CD4-positive, alpha-beta T cell treated with Interleukin-15 for 1 hour (primary cell): Measurements from ENCODE around the gene GLS.
"Not testable (repeated sequence)": the region's sequence is repeated elsewhere in the genome, so short reads cannot be mapped to it uniquely, and the experiment has no call there.

Experiments
- DNase-seq: peaks from one replicate; pipeline ENCODE4 v3.0.0-alpha.2; 2020

The GLS gene

DNA sequence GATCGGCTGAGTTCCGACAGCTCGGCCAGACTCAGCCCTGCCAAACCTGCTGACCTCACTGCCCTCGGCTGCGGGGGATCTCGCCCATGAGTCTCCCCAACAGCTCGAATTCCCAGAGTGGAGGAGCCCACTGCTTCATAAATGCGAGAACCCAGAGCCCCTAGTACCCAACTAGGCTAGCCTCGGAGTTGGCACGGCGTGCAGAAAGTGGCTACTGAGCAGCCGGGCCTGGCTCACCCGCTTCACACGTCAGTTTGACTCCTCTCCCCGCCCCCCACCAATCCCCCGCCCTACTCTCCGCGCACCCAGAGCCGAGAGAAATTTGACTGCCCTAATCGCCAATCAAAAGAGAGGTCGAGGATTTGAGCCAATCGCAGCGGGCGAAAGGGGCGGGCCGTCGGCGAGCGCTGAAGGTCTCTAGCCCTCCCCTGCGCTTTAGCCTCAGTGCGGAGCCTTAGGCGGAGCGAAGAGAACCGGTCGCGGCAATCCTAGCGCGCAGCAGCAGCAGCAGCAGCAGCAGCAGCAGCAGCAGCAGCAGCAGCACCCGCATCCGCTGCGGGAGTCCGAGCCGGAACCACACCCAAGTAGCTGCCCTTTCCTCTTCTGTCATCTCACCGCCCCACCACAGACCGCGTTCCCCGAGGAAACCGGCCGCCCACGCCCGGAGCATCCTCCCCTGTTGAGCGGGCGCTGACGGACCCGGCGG, at the start of gene GLS:
Gene GLS, plus strand, starts transcription at position 444 of the 706 bp plus-strand sequence. CDS start 264 bp downstream, outside the sequence.
- peak; percentile 97 for DNase-seq

DNA sequence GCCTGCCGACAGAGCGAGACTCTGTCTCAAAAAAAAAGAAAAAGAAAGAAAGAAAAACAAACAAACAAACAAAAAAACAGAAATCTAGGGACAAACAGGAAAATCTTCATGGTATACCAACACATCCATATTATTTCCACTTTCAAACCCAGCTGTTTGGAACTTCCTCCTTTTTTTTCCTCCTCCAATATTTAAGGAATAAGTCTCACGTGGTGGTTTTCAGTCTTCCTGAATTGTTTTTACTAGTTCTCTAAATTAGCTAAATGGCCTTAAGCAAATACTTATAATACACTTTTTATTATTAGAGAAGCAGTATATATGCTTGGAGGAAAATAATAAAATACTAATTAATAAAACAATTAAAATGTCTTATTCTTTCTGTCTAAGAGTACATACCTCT, 48.7 kb upstream of the GLS start:
- no peak for DNase-seq

DNA sequence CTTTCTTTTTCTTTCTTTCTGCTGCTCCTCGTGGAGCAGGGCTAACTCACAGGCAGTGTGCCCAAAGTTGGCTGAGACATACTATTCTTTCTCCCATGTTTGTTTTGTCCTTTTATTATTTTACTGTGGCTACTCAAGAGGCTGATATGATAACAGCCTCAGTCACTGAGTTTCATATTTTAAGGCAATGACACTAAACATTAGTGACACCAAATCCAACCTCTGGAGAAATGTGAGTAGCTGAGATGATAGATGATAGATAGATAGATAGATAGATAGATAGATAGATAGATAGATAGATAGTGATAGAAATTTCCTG, 45.8 kb upstream of the GLS start:
- DNase-seq: no peak

DNA sequence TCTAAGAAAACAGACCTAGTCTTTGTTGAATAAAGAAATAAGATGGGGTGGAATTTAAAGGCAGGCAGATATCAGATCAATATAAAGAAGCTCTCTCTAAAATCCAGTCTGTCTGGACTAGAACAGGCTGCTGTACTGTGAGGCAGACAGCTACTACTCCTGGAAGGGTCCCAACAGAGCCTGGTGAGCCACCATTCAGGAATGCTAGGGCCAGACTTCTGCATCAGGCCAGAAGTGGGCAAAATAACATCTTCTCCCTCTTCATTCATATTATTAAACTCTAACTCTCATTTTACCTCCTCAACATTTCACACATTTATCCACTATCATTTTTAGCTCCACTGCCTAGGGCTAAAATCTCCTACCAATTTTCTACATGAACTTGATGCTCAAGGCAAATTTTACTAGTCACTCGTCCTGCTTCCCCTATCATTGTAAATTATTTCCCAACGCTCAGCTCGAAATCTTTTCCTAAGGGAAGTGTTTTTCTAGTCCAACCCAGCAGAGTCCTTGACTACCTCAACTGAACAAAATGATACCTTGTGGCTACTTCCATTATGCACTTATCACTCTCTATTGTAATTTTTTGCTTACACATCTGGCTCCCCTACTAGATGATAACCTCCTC, 45.2 kb upstream of the GLS start:
- DNase-seq: no peak

DNA sequence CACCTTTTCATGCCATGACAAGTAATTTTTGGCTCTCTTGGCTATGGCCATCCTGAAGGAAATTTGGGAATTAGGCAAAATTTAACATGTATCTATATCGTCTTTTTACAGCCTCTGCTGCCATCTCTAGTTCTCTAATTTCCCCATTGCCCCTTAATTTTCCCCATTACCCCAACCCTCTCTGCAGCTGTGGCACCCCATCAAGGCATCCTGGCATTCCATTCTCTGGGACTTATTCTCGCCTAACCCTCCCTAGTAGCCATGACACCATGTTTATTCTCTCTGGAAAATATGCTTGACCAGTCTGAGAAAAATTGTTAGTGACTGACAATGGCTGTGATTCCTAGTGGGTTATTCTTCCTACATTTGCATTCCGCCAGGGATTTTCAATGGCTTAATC, 43.9 kb upstream of the GLS start:
- DNase-seq: no peak

DNA sequence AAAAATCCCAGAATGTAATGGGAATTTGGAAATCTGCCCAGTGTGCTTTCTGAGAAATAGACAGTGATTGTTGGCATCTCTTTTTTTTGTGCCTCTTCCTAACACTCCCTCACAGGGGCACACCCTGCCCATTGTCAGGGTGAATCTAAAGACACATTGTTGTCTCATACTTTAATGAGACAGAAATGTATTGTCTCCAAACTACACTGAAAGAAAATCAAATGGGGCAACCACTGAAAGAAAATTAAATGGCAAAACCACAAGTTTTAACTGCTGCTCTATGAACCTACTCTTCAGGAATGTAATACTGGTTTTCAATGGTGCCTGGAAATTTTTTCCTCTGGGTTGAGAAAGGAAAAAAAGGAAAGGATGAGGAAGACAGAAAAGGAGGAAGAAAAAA, 43.2 kb upstream of the GLS start:
- DNase-seq: no peak

DNA sequence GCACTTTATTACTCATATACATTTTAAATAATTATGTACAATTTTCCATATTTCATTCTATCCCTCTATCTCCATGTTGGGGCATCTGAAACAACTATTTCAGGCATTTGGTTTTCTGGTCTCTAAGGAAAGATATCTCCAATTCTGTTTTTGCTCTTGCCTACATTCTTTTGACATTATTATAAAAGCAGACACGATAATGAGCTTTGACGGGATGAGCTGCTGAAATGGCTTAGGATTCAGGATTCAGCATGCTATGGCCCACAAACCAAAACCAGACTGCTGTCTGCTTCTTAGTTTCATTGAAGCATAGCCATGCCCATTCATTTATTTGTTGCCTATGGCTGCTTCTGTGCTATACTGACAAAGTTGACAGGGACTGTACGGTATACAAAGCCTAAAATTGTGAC, 42.7 kb upstream of the GLS start:
- no peak for DNase-seq

DNA sequence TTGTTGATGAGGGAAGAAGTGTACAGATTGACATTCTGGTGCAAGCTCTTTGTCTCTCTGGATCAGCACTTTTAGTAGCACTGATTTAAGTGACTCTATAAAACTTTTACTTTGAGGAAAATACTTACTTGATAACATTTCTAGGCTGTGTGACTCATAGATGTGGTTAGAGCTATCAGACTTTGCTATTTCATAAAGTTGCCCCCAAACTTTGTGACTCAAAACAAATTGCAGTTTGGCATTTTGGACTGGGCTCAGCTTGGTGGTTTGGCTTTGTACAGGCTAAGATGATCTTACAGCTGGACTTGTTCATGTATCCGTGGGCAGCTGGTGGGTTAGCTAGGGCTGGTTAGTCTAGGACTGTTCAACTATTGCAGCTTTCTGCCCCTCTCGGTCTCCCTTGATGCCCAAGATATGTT, 42.1 kb upstream of the GLS start:
- no peak for DNase-seq

DNA sequence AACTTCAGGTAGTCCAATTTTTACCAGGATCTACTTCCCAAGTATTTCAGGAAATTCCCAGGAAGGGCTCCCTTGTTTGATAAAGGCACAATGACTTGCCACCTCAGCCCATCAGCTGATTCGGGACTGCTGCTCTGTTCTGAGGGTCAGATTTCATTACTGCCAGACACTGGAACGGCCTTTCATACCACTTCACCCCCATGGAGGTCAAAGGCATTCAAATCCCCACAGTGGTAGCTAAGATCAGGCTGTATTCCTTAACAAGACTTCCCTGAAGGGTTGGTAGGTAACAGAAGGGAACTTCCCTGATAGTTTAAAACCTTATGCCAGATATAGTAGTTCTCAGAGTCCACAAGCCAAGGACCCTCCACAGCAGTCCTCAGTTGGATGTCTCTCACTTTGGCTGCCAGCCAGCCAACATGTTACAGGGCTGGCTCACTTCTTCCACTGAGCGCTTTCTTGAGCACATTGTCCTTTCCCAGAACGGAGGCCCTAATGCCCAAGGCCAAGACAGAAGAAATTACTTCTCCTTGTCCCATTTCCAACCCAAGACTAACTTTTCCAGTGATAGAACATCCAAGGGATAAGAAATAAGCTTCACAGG, 40.0 kb upstream of the GLS start:
- no peak for DNase-seq

DNA sequence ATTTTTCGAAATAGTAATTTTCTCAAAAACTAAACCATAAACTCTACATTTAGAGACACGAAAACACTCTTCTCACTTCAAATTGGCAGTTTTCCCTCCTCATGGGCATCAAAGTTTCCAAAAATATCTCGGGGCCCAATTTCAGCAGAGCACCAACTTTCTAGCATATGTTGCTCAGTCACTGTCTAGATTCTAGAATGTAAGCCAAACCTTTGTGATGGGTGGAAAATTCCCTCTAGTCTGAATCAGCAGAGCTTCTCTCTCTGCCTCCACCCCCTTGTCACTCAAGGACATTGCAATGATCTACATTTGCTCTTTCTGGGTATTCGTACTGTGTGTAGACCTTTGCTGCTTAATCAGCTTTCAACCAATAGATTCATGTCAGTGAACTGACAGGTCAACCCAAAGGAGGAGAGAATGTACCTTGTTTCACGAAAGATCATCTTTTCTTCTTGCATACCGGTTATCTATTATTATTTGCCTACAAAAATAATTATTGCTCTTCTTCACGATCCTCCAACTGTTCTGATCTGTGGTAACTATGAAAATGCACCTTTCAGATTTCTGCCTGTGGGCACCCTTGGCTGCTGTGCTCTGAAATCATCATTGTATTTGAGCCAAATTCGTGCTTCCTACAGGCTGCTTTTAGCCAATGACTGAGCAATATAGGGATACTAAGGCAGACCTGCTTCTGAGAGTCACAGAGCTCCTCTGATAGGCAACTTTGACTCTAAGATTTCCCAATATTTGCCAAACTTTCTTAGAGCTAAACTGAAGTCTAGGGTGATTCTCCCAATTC, 38.7 kb upstream of the GLS start:
- DNase-seq: no peak

DNA sequence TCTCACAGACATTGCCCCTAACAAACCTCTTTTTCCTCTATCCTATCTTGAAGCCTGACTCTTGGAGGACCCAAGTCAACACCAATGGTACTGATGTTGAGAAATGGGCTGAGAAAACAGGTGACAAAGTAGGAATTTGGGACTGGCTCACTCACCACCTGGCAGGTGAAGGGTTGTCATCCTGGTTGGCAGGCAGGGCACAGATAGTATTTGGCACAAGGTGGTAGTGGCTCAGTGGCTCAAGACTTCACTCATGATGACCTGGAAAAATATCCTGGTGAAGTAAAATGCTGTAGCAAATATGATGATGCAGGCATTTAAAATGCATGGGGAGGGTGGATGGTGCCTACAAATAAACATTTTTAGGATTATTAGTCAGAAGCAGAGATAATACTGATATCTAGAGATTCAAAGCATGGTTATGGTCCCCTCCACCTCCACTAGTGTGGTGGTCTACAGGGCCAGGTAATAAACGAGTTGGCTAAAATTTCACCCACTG, 38.0 kb upstream of the GLS start:
- DNase-seq: no peak

DNA sequence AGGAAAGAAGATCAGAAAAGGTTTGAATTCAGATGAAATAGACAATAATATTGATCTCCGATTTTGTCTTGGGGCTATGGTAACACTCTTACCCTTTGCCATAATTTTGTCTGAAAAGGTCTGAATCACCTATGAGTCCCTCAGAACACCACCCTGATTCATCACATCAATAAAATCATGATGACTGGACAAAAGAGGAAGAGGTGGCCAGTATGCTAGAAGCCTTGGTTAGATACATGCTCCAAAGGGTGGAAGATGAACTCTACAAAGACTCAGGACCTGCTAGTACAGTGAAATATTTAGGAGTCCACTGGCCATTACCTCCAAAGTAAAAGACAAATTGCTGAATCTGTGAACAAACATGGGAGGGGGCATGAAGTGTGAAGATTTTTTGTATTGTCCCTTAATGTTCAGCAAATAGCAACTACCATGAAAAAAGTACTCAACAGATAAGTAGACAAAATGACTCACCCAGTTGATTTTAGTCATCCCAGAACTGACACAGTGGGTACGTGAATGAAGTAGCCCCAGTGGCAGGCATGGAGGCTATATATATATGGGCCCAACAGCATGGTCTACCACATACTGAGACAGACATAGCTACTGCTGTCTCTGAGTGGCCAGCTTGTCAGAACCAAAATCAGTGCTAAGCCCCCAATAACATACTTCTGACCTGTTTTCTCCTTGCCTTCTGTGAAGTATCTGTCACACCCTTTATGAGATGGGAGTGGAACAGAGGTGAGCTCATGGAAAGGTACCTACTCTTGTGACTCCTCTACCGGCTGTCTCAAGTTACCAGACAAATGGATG, 36.5 kb upstream of the GLS start:
- DNase-seq: no peak

DNA sequence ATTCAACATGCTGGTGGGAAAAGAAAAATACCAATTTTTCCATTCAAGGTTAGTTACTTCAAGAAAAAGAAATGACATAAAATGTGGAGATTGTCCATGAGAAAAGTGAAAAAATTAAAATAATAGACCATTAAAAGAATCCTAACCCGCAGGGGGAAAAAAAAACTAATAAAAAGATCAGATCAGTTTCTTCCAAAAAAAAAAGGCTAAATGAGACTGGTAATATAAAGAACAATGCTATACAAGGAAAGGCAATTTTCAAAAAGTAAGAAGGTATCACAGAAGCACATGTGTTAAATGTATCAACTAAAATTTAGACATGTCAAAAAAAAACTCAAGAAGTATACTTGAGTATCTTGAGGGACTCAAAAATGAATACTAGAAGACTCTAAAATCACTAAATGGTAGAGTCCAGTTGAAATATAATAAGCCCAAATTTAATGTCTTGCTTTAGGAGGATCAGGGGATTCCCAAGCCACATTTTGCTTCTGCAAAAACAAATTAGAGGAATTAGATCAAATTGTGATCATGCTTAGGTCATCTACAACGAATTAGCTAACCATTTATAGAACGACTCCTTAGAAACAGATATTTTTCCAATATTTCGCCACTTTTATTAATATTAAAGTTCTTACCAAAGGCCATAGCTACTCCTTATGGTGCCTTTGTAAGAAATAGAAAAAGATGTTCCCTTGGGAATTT, 35.8 kb upstream of the GLS start:
- no peak for DNase-seq

DNA sequence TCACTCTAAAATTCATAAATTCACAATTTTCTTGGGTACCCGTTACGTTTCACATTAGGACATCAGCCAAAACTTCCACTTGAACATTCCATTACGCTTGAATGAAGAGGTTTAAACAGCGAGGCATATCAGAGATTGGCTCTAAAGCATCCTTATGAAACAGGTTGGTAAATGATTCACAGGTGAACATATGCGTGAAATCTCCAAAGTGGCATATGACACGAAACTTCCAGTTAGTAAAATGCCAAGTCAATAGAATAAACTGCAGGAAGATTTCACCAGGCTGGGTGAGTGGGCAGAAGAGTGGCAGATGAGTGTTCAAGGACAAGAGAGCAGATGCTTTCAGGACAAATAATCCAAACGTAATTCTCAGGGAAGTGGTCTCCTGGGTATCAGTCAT, 33.9 kb upstream of the GLS start:
- DNase-seq: no peak

DNA sequence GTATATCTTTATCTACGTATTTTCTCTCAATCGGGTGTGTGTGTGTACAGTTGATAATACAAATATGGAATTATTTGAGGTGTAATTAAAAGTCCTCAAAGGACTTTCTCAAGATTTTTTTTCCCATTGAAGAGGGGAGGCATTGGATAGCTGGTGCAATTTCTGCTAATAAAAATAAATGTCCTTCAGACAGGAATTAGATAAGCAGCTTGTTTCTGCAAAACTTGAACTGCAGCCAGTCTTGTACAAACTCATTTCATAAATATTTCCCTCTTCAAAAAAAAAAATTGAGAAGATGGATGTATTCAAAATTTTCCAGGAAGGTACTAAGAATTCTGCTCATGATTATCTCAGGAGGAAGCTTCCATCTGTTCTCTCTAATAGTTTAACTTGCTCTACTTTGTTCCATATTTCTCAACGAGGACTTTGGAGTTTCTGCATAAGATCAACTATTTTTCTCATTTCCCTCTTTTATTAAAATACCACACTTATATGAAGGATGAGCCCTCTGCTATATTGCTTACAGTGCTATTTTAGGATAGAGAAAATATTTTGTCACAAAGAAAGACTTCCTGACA, 33.0 kb upstream of the GLS start:
- no peak for DNase-seq

DNA sequence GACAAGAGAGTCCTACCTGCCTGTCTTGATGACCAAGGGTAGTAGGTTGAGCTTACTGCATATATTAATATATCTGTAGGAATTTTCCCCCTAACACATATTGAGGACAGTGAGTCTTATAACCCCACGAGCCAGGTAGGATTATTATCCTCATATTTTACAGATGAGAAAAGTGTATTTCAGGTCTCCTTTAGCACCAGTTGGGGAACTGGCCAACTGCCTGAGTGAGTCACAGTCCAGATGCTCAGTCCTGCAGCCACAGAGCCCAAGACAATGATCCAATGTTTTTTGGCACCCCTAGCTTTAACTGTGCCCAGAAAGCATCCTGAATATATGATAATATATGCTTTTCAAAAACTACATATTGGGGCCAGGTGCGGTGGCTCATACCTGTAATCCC, 30.8 kb upstream of the GLS start:
- DNase-seq: no peak

DNA sequence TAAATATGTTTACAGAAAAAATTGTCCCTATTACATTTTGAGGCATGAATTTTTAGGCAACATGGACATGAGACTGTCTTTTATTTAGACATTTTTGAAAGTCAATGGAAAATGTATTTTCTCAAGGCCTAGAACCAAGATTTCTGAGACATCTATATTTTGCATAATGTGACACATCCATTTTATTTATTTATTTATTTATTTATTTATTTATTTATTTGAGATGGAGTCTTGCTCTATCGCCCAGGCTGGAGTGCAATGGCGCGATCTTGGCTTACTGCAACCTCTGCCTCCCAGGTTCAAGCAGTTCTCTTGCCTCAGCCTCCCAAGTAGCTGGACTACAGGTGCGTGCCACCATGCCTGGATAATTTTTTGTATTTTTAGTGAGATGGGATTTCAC, 27.6 kb upstream of the GLS start:
- DNase-seq: not testable (repeated sequence)

DNA sequence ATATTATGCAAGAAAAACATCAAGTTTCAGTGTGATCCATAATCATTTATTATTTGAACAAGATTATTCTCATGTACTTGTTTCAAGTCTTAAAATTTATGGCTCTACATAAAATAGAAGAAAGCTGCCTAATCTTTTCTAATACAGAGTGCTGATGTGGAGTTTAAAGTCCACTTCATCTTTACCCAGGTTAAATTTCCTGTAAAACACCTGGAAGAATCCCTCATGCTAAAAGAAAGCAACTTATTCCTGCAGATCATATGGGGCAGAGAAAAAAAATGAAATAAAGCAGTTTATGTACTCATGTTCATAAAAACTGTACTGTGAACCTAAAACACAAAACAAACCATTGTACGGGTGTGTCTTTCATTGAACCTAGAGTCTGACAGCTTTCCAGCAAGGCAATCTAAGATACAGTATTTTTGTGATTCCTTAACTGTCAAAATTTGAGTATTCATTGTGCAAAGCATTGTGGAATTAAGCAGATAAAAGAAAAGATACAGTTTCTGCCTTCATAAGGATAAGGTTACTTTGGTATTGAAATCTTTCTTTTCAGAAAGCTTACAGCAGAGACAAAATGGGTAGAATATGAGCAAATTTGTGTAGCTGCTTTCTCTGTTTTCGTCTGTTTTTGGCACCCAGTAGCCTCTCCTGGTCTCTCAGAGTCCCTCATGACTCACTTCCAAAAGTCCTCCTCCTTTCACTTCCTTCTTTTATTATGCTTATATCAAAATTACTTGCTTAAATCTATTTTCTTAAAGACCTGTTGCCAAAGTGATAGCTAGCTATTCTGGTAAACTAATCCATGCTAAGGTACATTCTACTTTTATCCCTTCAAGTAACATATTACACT, 26.9 kb upstream of the GLS start:
- no peak for DNase-seq

DNA sequence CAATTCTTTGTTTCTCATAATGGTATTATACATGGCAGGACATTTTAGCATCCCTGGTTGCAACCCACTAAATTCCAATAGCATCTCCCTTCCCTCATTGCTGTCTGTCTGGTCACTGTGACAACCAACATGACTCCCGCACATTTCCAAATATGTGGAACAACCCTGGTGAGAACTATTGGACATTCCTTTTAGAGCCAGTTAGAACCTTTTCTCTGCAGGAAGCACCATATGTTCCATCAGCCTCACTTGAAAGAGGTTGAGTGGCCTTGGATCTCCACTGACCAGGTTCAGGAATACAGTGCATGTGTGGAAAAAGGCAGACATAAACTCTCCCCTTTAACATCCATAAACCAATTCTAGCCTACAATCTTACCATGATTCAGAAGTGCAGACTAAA, 25.9 kb upstream of the GLS start:
- DNase-seq: no peak

DNA sequence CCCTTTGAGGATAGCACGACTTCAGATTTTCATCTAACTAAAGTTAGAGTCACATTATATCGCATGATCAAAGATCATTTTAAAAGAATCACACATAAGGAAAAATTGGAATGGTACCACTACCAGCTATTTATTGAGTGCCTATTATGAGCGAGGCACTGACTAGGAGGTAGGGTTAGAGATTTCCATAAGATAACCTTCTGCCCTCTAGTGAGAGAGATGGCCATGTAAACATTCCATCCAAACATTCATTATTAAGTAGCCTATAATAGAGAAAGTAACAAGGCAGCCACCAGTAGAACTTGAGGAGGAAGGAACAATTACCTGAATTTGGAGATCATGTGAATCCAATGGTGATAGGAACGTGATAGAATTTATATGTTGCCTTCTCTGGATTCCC, 25.4 kb upstream of the GLS start:
- no peak for DNase-seq

DNA sequence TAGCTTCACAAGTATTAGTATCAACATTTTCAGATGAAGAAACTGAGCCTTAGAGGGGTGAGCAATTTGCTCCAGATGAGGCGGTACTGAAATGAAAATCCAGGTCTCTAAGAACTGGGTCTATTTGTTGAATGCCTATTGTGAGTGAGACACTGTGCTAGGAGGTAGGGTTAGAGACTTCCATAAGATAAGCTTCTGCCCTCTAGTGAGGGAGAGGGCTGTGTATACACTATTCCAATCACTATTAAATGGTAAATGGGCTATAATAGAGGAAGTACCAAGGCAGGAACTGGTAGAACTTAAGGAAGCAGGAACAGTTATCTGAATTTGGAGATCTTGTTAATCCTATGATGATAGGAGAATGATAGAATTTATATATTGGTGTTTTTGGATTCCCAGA, 23.6 kb upstream of the GLS start:
- no peak for DNase-seq
